HG03066 (cell line): ENCODE results near the gene BOD1L1.

Experiments used
- ATAC-seq: cut with Tn5 transposase; IDR thresholded peaks from one replicate; pipeline ENCODE4 v1.9.1; 2021; ENCODE audit warnings: low read depth; ENCODE audit not compliant: unreplicated experiment

The BOD1L1 gene

GRCh38 chr4:13541176-13541604 is 86.3 kb downstream of the BOD1L1 start:
- ATAC-seq: no peak

GRCh38 chr4:13540446-13541175 is 86.9 kb downstream of the BOD1L1 start:
- no peak for ATAC-seq

GRCh38 chr4:13539619-13540445 is 87.7 kb downstream of the BOD1L1 start:
- ATAC-seq: no peak

GRCh38 chr4:13539047-13539618 is 88.4 kb downstream of the BOD1L1 start:
- ATAC-seq: no peak

GRCh38 chr4:13538427-13538973 is 89.0 kb downstream of the BOD1L1 start:
- no peak for ATAC-seq

GRCh38 chr4:13537832-13538177 is 89.7 kb downstream of the BOD1L1 start:
- no peak for ATAC-seq

- no peak for ATAC-seq
Measured at GRCh38 chr4:13537011-13537831, 90.3 kb downstream of the BOD1L1 start.

- ATAC-seq: no peak
Measured at GRCh38 chr4:13536607-13537006, 90.9 kb downstream of the BOD1L1 start.

- ATAC-seq: no peak
Measured at GRCh38 chr4:13535708-13536361, 91.7 kb downstream of the BOD1L1 start.

GRCh38 chr4:13535118-13535517 is 92.4 kb downstream of the BOD1L1 start:
- no peak for ATAC-seq

GRCh38 chr4:13534344-13535063 is 93.0 kb downstream of the BOD1L1 start:
- ATAC-seq: no peak

- no peak for ATAC-seq
Measured at GRCh38 chr4:13533670-13534343, 93.7 kb downstream of the BOD1L1 start.

- ATAC-seq: no peak
Measured at GRCh38 chr4:13531625-13531998, 95.9 kb downstream of the BOD1L1 start.

- no peak for ATAC-seq
Measured at GRCh38 chr4:13530823-13531624, 96.5 kb downstream of the BOD1L1 start.

GRCh38 chr4:13529128-13529919 is 98.2 kb downstream of the BOD1L1 start:
- ATAC-seq: no peak

- no peak for ATAC-seq
Measured at GRCh38 chr4:13528821-13529127, 98.8 kb downstream of the BOD1L1 start.
